ENCODE data around the gene CAMTA1.
A peak's percentile ranks its signal among the peaks of the same experiment; 100 is the strongest.

Gene CAMTA1

DNA sequence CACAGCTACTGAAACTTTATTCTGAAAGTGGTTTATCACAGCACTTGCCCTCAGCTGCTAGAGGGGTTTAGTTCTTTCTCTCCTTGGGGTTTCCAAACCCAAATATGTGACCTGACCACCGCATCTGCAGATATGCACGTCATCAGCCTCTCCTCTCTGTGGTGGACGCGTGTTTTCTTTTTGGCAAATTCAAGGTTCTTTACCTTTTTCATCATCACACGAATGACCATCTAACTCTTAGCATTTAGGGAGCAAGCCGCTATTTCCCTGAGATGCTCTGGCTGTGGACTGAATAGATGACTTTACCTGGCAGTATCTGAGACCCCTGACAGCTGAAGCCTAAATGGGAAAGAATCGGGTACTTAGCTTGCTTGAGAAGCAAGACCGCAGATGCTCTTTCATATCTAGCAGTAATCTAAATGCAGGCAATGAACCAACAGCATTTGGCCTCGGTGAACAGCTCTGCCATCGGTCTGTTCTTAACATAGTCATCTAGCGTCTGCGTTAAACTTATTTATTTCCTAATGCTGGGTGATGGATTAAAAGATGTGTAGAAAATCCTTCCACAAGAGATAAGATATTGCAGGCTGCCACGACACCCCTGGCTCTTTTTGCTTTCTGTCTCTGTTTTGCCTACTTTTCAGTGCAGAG is 463.4 kb downstream of the CAMTA1 start:
- no peak for DNase-seq

DNA sequence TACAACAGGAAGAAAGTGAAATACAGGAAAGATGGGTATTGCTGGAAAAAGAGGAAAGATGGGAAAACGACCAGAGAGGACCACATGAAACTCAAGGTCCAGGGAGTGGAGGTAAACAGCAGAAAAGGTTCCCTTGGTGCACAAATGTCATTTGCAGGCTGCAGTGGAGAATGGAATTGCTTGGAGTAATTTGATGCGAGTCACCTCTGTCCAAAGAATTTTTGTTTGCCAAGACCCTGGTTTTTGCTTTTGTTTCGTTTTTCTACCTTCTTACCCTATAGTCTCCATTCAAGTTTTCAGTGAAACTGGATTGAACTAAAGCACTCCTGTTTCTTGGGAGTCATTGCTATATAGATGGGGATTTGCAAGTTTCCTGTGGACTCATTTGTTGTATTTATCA is 464.3 kb downstream of the CAMTA1 start:
- DNase-seq, result no peak

DNA sequence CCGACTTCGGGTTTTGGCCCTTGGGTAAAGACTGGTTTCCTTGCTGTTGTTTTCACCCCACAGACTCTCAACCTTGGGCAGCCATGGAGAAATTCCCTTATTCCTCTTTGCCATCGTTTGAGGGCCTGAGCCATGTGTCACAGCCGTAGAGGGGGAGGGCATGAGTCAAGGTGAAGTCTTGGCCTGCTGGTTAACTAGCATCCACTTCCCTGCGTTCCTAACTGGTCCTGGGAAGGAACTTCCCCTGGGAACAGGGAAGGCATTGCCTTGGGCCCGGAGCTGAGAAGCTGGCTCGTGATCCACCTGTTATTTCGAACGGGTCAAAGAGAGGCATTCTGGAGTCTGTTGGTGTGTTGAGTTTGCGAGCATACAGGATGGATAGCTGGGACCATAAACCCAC is 464.9 kb downstream of the CAMTA1 start:
- no peak for DNase-seq

GRCh38 chr1:7250597-7251453 is 465.6 kb downstream of the CAMTA1 start:
- no peak for DNase-seq

DNA sequence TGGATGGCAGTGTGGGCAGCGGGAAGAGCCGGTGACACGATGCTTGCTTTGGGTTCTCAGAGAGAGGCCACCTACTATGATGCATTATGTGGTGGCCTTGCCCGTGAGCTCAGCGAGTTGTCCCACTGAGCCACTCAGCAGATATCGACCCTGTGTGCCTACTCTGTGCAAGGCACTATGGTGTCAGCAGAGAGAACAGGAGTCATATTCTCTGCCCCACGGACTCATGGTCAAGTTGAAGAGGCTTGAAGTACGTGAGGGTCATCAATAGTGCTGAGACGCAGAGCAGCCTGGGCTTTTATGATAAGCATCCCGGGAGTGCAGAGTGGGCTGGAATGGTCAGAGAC is 466.2 kb downstream of the CAMTA1 start:
- DNase-seq, result no peak

DNA sequence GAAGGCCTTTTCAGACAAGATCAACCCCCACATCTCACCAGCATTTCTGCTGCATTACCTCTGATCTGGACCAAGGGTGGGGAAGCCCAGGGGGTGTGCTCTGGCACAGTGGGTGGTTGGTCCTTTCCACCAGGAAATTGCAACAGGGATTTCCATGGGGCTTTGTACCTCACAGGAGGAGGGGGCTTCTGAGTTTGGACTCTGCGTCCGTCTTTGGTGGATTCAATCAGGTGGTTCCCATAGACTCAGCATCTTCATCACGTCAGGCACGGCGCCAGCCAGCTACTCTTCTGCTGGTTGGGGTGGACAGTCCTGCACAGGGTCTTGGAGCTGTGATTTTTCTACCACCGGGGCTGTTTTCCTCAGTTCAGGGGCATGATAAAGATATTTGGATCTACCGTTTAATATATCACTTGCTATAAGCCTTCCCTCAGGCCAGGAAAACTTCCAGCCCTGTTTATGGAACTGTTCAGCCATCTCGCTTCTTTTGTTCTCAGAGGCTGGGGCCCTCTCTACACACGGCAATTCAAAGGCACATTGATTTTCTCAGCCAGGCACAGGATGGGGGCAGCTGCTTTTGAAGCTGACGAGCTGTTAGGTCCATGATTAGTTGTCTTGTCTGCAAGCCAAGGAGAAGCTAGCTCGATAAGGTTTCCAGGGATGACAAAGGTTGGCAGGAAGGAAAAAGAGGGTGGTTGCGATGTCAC is 467.3 kb downstream of the CAMTA1 start:
- DNase-seq, result no peak

DNA sequence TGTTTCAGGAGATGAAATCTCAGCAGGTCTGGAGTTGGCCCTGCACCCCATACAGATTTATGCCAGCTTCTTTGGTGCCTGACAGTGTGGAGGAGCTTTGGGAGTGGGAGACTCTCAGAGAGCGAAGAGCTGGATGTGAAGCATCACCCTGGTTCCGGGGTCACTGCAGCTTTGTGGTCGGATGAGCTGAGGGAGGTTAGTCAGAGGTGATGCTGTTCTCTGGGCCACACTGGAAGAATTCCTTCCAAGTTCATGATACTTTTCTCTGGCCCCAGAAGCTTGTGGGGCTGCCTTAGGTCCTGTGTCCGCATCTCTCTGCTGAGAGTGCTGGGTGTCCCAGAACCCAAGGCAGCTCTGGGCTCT is 467.8 kb downstream of the CAMTA1 start:
- DNase-seq, result no peak

GRCh38 chr1:7253988-7254587 is 468.8 kb downstream of the CAMTA1 start:
- DNase-seq, result no peak

DNA sequence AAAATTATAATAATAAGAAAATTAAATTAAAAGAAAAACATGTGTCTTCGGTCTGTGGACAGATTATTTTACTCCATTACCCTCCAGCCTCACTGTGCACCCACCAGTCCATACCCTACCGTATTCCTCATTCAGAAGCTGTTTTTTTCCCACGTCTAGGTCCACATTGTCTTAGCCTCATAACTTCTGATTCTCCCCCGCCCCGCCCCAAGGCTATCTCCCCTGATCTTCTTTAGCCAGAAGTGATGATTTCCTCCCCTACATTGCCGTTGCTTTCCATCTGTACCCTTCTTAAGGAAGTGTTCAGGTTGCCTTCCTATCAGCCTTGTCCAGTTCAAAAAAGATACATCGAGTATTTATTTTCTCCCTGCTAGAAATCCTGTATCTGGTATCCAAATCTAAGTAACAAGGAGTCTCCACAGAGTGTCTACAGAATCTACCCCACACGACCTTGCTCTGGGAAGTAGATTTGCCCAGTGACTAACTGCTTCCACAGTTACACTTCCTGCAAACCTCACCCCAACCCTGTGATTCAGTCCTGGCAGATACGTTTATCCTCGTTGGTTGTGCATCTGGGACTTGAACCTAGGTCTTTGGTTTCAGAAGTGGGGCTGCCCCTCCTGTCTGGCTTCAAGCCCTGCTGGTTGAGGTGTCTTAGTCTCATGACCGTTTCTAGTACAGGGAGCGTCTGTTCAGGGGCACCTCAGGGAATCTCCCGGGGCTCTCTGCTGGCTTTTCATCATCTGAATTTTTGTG is 470.2 kb downstream of the CAMTA1 start:
- no peak for DNase-seq

- no peak for DNase-seq
Observed at GRCh38 chr1:7256526-7256925, 471.3 kb downstream of the CAMTA1 start.

GRCh38 chr1:7257225-7257624 is 472.0 kb downstream of the CAMTA1 start:
- no peak for DNase-seq

DNA sequence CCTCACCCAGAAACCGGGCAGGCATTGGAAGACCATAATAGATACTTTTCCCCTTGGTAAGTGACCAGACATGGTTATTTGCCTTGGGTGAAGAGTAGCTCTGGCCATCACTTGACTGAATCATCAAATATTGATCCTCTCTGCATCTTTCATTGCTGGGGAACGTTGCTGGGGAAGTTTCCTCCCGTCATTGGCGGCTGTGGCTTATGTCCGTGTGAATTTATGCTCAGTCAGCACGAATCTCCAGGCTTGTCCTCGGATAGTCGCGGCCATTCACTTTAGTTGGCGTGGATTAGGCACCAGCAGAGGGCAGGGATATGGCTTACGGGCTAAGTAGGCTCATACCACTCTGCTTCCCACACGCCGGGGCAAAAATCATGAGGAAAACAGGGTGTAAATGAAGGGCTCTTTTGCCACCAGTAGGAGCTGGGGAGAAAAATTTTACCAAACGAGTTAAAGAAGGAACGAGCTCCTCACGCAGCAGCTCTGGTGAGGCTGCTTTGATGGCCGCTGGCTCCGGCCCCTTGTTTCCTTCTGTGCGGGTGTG is 473.4 kb downstream of the CAMTA1 start:
- DNase-seq, result no peak

- no peak for DNase-seq
Observed at GRCh38 chr1:7259955-7260354, 474.7 kb downstream of the CAMTA1 start.

DNA sequence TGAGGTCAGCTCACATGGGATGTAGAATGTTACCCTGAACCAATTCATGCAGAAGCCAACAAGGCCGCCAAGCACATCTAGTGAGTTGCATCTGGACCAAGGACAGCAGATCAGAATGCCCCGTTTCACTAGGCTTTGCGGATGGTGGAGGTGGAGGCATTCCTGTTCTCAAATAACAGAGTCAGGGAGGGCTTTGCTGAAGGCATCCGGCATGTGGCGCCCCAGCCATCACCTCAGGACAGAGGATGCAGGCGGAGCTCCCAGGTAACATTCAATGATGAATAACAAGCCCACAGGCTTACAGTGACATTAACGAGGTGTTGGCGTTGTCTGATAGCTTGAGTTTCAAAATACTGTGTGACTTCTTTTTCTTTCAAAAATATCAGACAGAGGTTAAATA is 476.2 kb downstream of the CAMTA1 start:
- no peak for DNase-seq

- no peak for DNase-seq
Observed at GRCh38 chr1:7262611-7263010, 477.4 kb downstream of the CAMTA1 start.

DNA sequence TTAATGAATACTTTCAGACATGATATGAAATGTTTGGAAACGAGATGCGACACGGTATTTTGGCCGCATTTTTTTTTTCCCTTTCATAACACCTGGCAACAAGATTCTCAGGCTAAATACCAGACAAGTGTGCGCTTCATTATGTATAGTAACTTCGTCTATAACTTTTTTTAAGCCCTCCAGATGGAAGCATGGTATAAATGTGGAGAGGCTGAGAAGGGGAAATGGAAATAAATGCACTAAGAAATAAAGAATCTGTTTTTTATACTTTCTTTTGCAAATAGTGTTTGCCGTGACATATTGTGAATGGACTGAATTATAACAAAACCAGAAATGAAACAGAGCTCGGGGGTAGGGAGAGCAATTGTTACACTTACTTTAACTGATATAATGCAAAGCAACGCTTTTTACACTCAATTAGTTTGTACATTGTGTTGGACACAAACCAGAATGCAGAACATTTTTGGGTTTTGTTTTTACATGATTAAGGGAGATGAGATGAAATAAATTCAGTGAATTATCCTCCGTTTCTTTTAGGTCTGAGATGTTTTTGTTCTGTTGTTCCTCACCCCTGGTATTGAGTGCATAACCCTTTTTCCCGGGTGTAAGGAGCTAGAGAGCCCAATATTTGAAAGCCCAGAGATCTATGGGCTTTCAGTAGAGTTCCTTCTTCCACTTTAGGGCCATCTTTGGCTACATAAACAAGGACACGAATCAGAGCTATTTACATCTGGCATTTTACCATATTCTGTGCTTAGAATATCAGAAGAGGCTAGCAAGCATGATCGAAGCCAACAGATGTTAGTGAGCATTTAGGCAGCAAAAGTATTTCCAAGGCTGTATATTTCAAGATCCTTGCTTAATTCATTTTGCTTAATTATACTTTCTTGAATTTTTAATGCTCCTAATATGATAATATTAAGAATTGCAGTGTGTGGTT is 478.0 kb downstream of the CAMTA1 start:
- DNase-seq, result no peak

- no peak for DNase-seq
Observed at GRCh38 chr1:7264101-7264500, 478.8 kb downstream of the CAMTA1 start.

DNA sequence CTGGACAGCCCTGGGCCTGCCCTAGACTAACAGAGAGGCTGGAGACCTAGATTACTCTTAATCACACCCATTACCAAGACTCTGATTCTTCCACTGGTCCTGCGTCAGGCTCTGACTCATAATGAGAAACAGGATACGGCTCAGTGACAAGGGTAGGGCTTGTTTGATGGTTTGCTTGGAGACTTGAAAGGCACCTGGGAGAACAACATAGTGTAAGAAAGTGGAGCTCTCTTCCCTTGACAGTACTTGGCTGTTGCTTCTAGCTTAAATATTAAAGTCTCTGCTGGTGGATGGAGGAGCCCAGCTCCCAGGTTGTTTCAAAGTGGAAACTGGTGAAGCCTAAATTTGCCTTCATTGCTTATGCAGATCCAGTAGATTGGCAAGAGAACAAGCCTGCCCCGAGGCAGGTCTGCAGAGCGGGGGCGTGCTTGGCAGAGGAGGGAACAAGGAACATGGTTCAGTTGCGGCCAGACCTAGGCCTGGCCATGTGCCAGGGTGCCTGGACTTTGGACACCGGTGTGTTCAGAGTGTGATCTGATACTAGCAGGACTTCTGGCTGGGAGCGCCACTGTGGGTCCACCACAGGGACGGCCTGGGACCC is 480.6 kb downstream of the CAMTA1 start:
- no peak for DNase-seq

GRCh38 chr1:7266561-7266960 is 481.3 kb downstream of the CAMTA1 start:
- no peak for DNase-seq

- DNase-seq, result no peak
Observed at GRCh38 chr1:7267493-7267892, 482.2 kb downstream of the CAMTA1 start.

DNA sequence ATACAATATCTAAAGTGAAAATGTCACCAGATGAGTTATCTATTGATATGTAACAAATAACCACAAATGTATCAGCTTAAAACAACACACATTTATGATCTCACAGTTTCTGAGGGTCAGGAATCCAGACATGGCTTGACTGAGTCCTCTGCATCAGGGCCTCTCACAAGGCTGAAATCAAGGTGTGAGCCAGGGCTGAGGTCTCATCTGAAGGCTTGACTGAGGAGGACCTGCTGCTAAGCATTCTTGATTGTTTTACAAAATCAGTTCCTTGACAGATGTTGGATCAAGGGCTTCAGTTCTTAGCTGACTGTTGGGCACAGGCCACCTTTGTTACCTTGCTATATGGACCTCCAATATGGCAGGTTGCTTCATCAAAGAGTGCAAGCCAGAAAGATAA is 483.7 kb downstream of the CAMTA1 start:
- peak; percentile 2 for DNase-seq

Measured in right forelimb (tissue), 1 donor.